ENCODE results near the gene MRGPRE. TPM values are rescaled to one million over a fixed set of nuclear protein-coding genes. Genes with fewer than 3 reads are reported as not detected.

Gene MRGPRE
- total RNA-seq, 1 donor from 2014 or later, result not detected

DNA sequence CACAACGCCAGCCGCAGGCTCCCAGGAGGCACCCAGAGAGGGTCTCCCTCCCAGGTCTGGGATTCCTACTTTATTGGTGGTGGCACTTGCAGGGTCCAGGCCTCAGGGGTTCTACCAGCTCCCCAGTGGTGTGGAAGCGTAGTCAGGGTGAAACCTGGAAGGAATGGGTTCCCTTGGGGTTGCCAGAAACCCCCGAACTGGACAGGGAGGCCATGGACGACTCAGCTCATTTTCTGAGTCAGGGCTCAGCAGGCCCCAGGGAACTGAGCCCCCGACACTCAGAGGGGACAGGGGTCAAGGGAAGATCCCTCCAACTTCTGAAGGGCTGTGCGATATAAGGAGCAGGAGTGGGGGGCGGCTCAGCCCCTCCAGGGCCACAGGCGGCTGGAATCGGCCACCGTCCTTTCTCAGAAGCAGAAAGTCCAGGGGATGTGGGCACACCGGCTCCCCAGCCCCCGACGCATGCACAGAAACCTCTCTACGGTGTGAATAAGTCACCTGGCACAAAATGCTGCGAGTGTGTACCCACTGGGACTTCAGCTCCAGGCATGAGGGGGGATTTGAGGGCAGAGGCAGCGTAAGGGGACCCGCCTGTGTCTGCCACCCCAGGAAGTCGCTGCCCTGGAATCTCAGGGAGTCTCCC is 38.7 kb downstream of the MRGPRE start:
- TF ChIP-seq, protein P1, sequence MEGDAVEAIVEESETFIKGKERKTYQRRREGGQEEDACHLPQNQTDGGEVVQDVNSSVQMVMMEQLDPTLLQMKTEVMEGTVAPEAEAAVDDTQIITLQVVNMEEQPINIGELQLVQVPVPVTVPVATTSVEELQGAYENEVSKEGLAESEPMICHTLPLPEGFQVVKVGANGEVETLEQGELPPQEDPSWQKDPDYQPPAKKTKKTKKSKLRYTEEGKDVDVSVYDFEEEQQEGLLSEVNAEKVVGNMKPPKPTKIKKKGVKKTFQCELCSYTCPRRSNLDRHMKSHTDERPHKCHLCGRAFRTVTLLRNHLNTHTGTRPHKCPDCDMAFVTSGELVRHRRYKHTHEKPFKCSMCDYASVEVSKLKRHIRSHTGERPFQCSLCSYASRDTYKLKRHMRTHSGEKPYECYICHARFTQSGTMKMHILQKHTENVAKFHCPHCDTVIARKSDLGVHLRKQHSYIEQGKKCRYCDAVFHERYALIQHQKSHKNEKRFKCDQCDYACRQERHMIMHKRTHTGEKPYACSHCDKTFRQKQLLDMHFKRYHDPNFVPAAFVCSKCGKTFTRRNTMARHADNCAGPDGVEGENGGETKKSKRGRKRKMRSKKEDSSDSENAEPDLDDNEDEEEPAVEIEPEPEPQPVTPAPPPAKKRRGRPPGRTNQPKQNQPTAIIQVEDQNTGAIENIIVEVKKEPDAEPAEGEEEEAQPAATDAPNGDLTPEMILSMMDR (IDR thresholded peaks at IDR 0.05; ENCODE audit: unreplicated experiment), result no peak
- DNase-seq (ENCODE audit: low spot score, unreplicated experiment), result no peak
- no peak overlapping the region for H3K27ac Mint-ChIP-seq
- H3K9me3 Mint-ChIP-seq (ENCODE audit: low read depth), result no peaks in the 10 kb centered on the region
- H3K36me3 Mint-ChIP-seq (ENCODE audit: insufficient read depth), result no peaks in the 10 kb centered on the region
- no peak overlapping the region for H3K4me3 Mint-ChIP-seq (ENCODE audit: low read depth)
- H3K4me1 Mint-ChIP-seq (ENCODE audit: low read depth), result peaks cover 1% of the 10 kb centered on the region
- peaks cover 61% of the 10 kb centered on the region for H3K27me3 Mint-ChIP-seq

DNA sequence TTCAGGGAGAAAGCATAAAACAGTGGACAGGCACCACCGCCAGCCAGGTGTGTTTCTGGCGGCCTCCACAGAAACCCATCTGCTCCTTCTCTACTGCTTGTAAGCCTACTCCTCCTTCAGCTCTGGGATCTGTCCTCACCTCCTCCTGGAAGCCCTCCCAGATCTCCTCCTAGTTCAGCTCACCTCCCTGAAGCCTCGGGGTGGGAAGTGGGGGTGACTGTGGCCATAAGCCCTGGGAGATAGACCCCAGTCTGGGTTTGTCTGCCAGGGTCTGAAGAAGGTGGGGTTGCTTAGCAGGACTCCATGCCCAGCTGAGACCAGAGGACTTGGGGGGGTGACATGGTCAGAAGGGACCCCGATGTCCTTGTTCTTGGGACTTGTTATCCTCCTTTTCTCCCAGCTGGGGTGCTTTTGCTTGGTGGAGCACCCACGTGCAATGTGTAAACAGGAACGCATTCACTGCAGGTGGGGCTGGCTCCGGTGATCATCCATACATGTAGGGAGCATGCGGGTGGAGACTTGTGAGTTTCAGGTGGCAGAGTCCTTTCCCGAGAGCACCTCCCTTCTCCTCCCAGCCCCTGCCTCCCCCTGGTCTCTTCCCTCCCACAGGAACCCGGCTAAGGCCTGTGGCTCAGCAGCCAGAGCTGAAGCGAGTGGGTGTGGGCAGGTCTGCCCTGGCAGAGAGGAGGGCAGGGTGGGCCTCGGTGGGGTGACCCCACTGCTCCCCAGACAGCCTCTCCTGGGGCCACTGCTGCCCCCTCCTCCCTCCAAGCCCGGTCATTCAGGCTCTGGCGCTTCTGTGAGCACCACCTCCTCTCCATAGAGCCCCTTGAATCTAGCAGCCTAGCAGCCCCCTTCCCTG is 39.5 kb downstream of the MRGPRE start:
- Mint-ChIP-seq H3K9me3 (ENCODE audit: low read depth) (no peaks in the 10 kb centered on the region), H3K4me1 (ENCODE audit: low read depth) (peaks cover 1% of the 10 kb centered on the region), H3K4me3 (ENCODE audit: low read depth) (no peak overlapping the region), H3K36me3 (ENCODE audit: insufficient read depth) (no peaks in the 10 kb centered on the region), H3K27me3 (peaks cover 66% of the 10 kb centered on the region), H3K27ac (no peak overlapping the region)
- TF ChIP-seq, protein P1 (IDR thresholded peaks at IDR 0.05; ENCODE audit: unreplicated experiment), result no peak
- DNase-seq (ENCODE audit: low spot score, unreplicated experiment), result no peak

DNA sequence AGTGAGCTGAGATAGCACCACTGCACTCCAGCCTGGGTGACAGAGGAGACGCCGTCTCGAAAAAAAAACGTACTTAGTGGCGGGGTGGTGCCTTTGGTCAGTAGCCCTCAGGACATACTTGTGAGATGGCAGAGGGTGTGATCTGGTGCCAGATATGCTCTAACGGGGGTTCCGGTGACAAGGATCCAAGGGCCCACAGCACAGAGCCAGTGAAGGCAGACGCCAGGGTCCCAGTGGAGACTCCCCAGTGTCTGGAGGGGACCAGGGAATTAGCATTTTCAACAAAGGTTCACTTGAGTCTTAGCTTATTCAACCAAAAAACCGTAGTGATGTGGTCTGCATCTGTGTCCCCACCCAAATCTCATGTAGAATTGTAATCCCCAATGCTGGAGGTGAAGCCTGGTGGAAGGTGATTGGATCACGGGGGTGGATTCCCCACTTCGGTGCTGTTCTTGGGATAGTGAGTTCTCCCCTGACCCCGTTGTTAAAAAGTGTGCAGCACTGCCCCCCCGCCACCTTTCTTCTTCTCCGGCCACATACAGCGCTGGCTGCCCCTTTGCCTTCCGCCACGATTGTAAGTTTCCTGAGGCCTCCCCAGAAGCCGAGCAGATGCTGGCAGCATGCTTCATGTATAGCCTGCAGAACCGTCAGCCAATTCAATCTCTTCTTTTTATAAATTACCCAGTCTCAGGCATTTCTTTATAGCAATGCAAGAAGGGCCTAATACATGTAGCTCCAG is 40.5 kb downstream of the MRGPRE start:
- peaks cover 1% of the 10 kb centered on the region for H3K4me1 Mint-ChIP-seq (ENCODE audit: low read depth)
- TF ChIP-seq, protein P1 (IDR thresholded peaks at IDR 0.05; ENCODE audit: unreplicated experiment), result no peak
- no peak overlapping the region for H3K27ac Mint-ChIP-seq

DNA sequence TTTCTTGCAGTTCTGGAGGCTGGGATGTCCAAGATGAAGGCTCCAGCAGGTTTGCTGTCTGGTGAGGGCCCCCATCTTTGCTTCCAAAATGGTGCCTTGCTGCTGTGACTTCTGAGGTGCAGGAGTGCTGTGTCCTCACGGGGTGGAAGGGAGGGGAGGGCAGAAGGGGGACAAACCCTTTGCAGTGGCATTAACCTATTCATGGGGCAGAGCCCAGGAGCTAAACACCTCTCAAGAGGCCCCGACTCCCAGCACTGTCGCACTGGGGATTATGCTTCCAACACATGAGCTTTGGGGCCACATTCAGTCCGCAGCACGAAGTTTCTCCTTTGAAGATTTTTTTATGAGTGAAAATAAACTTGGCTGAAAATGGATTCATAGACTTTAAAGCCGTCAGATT is 41.6 kb downstream of the MRGPRE start:
- Mint-ChIP-seq H3K4me3 (ENCODE audit: low read depth) (no peak overlapping the region), H3K9me3 (ENCODE audit: low read depth) (no peaks in the 10 kb centered on the region), H3K36me3 (ENCODE audit: insufficient read depth) (no peaks in the 10 kb centered on the region), H3K4me1 (ENCODE audit: low read depth) (peaks cover 1% of the 10 kb centered on the region), H3K27me3 (peaks cover 73% of the 10 kb centered on the region), H3K27ac (peak overlapping the region; percentile 59)
- no peak for DNase-seq (ENCODE audit: low spot score, unreplicated experiment)
- TF ChIP-seq, protein P1 (IDR thresholded peaks at IDR 0.05; ENCODE audit: unreplicated experiment), result no peak

More for the DNA sequence above, 40.5 kb downstream of the MRGPRE start:
- Mint-ChIP-seq H3K36me3 (ENCODE audit: insufficient read depth) (no peaks in the 10 kb centered on the region), H3K4me3 (ENCODE audit: low read depth) (no peak overlapping the region), H3K9me3 (ENCODE audit: low read depth) (no peaks in the 10 kb centered on the region), H3K27me3 (peaks cover 75% of the 10 kb centered on the region)
- DNase-seq (ENCODE audit: low spot score, unreplicated experiment), result no peak

Data from progenitor cell of endocrine pancreas (in vitro differentiated cells).